ENCODE results near the gene CEP192.
"Not testable (repeated sequence)": the region's sequence is repeated elsewhere in the genome, so short reads cannot be mapped to it uniquely, and the experiment has no call there.

Gene CEP192

DNA sequence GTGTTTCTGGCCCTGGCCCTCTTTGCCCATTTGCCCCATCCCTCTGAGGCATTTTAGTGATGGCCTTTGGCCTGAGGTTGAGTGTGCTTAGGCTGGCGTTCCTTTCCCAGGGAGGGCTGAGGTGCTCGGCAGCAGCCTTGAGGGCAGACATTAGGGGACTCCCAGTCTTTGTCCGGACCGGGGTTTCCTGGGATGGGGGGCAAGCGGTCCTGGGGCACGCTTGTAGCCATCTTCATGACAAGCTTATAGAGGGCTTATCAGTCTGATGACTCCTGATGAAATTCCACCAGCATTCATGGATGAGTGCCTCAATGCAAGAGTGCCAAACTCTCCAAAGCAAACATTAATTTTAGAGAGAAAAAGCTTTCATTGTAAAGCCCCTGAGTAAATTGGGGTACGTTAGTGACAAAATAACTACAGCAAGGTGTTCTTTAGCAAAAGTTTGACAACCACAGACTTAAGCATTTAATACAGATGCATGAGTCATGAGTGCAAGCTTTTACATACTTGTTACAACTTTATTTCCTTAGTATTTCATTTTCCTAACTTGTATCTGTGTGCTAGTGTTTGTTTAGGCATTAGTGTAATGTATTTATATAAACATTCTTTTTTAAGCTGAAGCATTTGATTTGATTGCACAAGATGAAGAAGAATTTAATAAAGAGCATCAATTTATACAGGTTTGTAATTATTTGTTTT, 45.6 kb downstream of the CEP192 start:
- DNase-seq: no peak

DNA sequence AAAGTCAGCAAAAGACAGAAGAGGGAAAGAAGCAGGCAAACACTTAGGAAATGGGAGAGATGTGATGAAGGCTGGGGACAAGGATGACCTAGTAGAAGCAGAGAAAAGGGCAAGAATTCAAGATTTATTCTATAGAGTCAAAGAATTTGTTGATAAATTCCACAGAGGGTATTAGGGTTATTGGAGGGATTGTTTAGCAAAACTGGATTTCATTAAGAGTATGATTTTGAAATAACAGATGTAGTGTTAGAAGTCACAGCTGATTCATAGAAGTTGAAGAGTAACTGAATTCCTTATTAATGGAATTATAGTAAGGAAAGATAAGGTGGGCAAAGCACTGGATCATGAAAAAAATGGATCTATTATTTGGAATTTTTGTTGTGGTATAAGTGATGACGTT, 48.6 kb downstream of the CEP192 start:
- no peak for DNase-seq

DNA sequence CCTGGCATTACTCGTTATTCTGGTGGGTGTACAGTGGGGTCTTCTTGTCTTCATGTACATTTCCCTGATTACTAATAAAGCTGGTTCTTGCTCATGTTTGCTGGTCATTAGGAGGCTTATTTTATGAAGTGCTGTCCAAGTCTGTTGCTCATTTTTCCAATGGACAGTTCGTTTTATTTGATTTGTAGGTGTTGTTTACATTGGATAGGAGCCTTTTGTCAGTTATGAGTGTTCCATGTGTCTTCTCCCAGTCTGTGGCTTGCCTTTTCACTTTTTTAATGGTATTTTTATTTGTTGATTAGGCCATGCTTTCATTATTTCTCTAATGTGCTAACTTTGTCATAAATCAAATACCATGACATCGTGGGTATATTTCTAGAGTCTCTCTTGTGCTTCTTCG, 51.9 kb downstream of the CEP192 start:
- DNase-seq: no peak

DNA sequence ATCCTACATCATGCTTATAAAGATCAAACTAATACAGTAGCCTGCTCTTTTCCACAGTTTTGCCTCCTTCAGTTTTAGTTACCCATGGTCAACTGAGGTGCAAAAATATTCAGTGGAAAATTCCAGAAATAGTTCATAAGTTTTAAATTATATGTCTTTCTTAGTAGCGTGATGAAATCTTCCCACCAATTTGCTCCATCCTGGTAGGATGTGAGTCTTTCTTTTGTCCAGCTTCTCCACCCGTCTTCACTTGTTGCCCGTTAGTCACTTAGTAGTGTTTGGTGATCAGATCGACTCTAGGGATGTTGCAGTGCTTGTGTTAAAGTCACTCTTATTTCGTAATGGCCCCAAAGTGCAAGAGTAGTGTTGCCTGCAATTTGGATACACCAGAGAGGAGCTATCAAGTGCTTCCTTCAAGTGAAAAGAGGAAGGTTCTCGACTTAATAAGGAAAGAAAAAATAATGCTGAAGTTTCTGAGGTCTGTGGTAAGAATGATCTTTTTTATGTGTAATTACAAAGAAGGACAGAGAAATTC, 57.0 kb downstream of the CEP192 start:
- DNase-seq: no peak

DNA sequence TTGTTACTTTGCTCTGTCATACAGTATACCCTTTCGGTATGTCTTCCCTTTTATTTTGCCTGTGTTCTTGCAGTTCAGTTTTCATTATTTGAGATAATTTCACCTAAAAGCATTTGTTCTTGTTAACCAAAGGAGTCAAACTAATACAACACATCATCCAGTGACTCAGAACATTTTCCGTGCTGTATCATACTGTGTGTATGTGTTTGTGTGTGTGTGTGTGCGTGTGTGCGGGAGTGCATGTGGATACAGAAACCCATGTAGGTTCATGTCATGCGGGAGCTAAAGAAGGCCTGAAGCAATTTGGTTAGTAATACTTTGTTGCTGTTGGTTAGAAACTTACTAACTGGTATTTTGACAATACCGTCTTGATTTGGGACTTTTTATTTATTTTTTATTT, 60.0 kb downstream of the CEP192 start:
- DNase-seq: no peak

DNA sequence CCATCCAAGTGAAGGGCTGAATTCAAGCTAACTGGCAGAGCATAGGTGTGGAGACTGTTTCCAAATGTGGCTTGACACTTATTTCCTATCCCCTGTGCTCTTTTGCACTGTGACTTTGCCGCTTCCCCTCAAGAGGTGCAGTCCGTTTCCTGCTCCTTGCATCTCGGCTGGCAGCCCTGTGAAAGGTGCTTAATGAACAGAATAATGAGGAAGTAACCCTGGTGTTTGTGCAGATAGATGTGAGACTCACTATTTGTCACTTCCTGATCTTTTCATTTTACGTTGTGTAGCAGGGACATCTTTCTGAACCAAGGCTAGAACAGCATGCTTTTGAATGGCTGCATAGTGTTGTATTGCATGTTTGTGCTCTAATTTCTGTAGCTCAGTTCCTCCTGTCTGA, 60.8 kb downstream of the CEP192 start:
- no peak for DNase-seq

DNA sequence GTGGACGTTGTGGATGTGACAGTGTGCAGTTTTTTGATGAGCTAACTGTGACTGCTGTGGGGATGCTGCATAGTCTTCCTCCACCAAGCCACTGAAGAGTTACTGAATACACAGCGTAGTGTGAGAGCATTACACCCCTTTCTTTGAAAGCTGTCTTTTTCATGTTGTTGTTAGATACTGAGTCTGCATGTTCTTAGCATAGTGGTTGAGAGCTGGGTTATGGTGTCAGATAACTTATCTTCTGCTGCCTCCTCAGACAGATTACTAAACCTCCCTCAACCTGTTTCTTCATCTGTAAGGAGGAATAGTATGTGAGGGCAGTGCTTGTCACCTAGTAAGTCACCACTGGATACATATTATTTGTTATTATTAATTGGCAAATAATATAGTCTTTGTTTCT, 63.2 kb downstream of the CEP192 start:
- no peak for DNase-seq

DNA sequence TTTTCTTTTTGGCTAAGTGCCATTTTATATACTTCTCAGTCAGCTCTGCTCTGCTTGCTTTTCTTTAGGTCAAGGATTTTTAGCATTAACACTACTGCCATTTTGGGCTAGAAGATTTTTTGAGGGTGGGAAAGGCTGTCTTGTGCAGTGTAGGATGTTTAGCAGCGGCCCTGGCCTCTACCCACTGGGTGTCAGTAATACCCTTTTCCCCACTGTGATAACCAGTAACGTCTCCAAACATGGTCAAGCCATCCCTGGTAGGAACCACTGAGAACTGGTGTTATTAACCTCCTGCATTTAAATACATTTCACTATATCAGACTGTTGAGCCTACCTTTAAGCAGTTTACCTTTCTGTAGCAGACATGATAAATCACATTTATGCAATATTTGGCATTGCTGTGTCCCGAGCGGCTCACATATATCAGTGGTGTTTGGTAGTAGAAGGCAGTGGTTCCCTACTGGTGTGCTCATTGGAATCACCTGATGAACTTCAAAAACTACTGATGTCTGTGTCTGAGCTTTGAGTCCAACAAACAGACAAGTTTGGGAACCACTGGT, 70.5 kb downstream of the CEP192 start:
- DNase-seq: no peak

DNA sequence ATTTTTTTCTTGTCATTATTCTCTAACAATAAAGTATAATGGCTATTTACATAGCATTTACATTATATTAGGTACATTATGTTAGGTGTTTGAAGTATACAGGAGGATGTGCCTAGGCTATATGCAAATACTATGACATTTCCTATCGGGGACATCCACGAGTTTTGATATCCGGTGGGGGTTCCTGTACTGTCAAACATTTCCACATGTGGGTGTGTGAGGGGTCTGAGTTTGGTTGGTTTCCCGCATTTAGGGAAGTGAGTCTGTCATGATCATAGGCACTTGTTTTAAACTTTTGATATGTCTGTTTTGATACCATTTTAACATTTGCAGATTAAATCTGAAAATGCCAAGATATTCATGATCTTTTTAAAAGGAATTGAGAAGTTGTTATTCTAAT, 76.0 kb downstream of the CEP192 start:
- no peak for DNase-seq

DNA sequence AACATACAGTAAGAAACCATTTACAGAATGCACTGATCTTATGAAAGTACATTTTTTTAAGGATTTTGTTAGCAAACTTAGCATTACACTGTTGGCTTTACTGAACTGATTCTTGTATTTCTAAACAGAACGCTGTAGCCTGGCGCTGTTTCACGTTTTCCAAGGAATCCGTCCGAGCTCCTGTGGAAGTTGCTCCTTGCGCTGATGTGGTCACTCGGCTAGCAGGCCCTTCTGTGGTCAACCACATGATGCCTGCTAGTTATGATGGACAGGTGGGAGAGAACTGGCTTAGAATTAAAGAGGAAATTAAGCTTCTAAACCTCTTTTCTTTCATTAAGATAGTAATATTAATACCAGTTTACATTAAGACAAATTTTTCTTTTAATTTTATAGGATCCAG, 76.8 kb downstream of the CEP192 start:
- DNase-seq: no peak

DNA sequence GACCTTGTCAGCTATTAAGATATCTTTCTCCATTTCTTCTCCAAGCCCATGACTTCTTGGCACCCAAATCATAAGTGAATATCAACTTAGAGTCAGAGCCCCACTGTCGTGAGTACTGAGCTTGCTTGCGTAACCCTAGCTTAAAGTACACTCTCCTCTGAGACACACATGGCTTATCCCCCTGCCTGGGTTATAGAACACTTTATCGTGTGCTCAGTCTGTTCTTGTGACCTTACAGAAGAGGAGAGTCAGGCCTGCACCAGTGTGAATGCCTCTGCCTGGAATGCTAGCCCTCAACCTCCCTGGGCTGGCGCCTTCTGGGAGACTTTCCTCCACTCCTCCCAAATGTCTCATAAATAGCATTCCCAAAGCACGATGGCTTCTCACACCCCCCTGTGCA, 79.3 kb downstream of the CEP192 start:
- no peak for DNase-seq

DNA sequence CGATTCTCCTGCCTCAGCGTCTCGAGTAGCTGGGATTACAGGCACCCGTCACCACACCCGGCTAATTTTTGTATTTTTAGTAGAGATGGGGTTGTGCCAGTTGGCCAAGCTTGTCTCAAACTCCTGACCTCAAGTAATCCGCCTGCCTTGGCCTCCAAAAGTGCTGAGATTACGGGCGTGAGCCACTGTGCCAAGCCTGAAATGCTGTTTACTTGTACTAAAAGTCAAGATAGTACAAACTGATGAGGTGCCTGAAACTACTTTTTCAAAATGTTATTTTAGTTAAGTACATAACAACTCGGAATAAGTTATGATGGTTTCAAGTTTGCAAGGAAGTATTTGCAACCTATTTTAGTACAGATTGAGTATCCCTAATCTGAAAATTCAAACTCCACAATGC, 85.7 kb downstream of the CEP192 start:
- no peak for DNase-seq

DNA sequence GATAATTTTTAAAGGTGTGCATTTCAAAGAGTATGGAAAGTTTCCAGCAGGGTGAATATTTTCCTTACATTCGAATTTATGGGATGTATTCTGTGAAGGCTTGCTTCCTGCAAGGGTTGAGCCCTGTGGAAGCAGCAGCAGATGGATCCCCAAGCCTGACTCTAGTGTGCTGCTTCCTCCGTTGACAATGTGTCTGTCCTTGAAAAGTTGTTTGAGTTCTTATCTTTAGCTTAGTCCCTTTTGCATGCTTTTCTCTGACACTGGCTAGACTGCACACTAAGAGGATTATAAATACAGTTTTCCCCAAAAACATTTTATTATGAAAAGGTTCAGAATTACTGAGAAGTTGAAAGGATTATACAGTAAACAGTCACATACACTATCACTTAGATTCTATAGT, 86.3 kb downstream of the CEP192 start:
- no peak for DNase-seq

DNA sequence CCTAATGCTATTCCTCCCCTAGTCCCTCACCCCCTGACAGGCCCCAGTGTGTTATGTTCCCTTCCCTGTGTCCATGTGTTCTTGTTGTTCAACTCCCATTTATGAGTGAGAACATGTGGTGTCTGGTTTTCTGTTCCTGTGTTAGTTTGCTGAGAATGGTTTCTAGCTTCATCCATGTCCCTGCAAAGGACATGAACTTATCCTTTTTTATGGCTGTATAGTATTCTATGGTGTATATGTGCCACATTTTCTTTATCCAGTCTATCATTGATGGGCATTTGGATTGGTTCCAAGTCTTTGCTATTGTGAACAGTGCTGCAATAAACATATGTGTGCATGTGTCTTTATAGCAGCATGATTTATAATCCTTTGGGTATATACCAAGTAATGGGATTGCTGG, 86.9 kb downstream of the CEP192 start:
- DNase-seq: not testable (repeated sequence)

DNA sequence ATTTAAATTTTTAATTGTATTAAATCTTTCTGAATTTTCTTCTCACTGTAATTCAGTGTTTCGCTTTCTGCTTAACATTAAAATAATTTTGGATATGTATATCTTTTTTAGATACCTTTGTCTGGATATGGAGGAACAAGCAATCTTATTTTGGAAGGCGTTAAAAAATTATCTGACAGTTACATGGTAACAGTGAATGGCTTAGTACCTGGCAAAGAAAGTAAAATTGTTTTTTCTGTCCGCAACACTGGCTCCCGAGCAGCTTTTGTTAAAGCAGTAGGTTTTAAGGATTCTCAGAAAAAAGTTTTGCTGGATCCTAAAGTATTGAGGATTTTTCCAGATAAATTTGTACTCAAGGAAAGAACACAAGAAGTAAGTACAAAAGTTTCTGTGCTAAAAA, 95.7 kb downstream of the CEP192 start:
- no peak for DNase-seq

DNA sequence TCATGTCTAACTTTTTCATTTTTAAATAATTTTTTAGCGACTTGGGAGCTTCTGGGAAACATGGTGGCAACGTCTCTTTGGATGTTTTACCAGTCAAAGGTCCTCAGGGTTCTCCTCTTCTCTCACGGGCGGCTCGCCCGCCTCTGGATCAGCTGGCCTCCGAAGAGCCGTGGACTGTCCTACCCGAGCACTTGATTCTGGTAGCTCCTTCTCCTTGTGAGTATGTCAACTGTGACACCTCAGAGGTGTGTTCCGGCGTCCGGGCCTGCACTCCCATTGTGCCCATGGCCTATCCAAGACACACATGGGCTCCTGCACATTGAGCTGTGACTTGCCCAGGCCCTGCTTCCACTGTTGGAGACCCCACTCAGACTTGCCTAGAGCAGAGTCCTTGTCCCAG, 104.3 kb downstream of the CEP192 start:
- no peak for DNase-seq

DNA sequence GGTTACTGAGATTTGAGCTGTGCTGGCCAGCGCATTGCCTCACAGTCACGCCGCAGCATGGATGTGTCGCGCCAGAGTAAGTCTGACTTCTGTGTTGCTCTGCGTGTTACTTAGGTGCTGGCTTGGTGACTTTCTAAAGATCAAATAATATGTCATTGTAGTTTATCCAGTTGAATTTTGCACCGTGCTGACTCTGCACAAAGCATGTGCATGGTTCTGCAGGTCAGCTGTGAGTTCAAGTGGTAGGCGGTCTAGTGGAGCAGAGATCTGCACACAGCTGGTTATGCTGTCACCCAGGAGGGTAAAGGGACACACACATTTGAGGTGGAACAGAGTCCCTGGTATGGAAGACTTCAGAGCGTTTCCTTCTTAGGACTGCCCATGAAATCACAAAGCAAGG, 105.1 kb downstream of the CEP192 start:
- DNase-seq: no peak

DNA sequence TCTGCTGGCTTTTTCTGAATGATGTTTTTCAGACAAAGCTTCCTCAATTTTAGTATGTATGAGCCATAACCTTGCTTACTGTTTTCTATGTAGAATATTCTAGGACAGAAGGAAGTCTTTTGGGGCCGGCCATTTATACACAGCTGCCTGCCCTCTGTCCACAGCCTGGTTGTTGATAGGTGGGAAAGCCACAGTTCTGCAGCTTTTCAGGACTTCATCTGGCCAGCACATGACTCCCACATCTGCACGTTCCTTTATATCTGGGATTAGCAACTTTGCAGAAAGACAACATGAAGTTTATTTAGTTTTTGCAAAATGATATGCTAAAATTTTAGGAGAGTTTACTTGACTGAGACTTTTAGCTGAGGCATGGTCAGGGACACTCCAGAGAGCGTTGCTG, 105.6 kb downstream of the CEP192 start:
- no peak for DNase-seq

DNA sequence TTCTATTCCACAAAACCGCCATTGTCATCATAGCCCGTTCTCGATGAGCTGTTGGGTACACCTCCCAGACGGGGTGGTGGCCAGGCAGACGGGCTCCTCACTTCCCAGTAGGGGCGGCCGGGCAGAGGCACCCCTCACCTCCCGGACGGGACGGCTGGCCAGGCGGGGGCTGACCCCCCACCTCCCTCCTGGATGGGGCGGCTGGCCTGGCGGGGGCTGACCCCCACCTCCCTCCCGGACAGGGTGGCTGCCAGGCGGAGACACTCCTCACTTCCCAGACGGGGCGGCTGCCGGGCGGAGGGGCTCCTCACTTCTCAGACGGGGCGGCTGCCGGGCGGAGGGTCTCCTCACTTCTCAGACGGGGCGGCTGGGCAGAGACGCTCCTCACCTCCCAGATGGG, 106.9 kb downstream of the CEP192 start:
- DNase-seq: not testable (repeated sequence)

DNA sequence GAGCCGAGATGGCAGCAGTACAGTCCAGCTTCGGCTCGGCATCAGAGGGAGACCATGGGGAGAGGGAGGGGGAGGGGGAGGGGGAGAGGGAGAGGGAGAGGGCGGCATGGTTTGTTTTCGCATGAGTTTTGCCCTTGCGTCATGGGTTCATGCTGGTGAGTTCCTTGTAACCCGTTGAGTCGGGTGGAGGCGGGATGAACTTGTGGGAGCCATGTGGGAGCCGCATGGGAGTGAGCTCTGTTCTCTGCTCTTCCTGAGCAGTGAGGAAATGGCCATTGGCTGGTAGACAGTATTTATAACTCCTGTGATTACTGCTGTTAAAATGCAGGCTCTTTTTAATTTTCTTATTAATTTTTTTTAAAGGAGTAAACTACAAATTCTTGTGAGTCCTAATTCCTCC, 108.0 kb downstream of the CEP192 start:
- DNase-seq: no peak

DNA sequence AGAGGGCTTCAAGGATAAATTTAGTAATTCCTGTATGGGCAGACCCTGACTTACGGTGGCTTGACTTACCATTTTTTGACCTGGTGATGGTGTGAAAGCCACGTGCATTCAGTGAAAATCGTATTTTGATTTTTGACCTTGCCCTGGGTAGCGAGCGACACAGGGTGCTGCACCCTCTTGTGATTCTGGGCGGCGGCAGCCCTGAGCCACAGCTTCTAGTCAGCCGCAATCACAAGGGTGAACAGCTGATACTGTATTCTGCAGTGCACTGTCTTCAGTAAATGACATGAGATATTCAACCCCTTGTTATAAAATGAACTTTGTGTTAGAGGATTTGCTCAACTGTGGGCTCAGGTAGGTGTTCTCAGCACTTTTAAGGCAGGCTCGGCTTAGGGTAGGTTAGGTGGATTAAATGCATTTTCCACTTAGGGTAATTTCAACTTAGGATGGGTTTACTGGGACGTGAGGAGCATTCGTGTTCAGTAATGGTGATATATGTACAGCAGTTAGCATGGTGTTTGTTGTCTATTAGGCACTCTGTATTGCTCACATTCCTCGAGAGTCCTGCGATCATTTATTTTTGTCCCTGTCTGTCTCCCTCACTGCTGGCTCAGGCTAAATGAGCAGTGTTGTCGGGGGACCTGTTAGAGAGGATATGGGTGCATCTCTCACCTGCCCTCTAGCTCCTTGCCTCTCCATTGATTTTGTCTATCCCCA, 109.9 kb downstream of the CEP192 start:
- DNase-seq: no peak

DNA sequence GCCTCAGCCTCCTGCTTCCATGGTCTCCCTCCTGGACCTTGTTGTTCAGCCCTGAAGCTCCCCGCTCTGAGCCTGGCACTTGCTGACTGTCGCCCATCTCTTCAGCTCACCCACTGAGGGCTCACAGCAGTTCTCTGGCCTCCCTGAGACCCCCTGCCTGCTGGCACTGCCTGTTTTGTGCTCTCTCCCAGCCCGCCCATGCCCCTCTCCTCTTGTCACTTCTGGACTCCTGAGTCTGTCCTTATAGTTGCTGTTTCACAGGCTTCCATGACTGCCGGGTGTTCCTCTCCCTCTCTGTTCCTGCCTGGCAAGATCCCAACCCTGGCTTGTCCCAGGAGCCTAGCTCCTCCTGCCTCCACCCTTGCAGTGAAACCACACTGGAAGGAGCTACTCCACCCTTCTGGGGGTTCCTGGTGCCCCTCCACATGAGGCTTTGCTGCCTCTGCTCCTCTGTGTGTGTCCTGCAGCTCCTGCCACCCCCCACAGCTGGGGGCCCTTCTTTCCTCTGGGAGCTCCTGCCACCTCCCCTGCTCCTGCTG, 110.6 kb downstream of the CEP192 start:
- no peak for DNase-seq

DNA sequence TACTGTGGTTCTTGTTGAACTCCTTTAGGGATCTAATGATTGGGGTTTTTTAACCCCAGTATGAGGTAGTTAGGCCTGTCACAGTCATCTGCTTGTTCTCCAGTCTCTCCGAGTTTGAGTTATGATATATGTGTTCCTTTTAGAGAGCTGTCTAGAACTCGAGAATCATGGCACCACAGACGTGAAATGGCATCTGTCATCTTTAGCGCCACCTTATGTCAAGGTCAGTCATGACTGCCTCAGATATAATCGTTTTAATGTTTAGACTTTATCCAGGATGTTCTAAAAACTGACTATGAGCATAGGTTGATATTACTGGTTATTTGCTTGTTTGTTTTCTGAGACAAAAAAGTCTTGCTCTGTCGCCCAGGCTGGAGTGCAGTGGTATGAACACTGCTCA, 112.2 kb downstream of the CEP192 start:
- DNase-seq: no peak

DNA sequence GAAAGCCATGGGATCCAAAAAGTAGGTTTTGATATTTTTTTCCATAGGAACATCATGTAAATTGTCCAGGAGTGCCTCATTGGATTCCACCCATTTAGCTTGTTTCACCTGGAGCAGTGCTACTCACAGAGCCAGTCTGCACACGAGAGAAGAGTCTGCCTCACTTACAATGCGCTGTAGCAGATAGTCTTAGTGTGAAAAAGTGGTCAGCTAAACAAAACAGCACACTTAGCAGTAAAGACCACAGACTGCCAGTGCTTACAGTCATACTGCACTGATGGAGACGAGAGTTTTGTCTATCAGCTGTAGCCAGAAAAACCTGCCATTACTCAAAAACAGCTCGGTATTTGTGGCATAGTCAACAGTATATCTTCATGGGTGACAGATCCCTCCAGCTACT, 113.9 kb downstream of the CEP192 start:
- DNase-seq: no peak
